ENCODE measurements around the gene VGLL4. TPM values are rescaled to one million over a fixed set of nuclear protein-coding genes. Genes with fewer than 3 reads are reported as not detected.

VGLL4 gene
- total RNA-seq, 1 experiment from 2014 or later: 66.0 TPM

DNA sequence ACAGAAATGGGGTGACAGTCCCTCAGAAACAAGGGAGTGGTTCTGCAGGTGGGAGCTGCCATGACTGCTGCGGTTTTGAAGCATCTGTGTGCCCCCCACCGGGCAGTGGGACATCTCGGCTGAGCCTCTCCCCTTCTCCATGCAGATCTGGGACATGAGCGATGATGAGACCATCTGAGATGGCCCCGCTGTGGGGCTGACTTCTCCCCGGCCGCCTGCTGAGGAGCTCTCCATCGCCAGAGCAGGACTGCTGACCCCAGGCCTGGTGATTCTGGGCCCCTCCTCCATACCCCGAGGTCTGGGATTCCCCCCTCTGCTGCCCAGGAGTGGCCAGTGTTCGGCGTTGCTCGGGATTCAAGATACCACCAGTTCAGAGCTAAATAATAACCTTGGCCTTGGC, 89.0 kb downstream of the VGLL4 start:
- in situ Hi-C loops (cut with HindIII; ENCODE audit: low pct_unique_long_range_greater_than_20kb, low sequenced_read_pairs): no loop called here
- ATAC-seq (no peak), DNase-seq (ENCODE audit: low read depth, low spot score) (no peak)
- Histone ChIP-seq H3K27ac (ENCODE audit: low read length) (peak overlapping the region; percentile 96), H3K9me3 (ENCODE audit: control insufficient read depth, insufficient read depth, low read depth, low read length) (no peaks in the 10 kb centered on the region), H3K36me3 (ENCODE audit: control insufficient read depth, insufficient read depth, low read length) (peaks cover 2% of the 10 kb centered on the region), H3K4me3 (ENCODE audit: low read depth in 2 of 2, low read length in 2 of 2) (no peak overlapping the region), H3K4me1 (ENCODE audit: control insufficient read depth, insufficient read depth, low read length) (peaks cover 93% of the 10 kb centered on the region), H3K27me3 (ENCODE audit: control insufficient read depth, insufficient read depth, low read length) (no peaks in the 10 kb centered on the region)
- ChIA-PET POLR2A (interaction anchor here (1.1 kb wide), 1 partner anchor 9 kb away, joined by 3 read pairs; no protein-coding TSS in a partner anchor), CTCF (no interaction called here)
- no peak for TF ChIP-seq TCF7L2 (IDR thresholded peaks at IDR 0.05; ENCODE audit: low read depth, low read length)
- TF ChIP-seq REST (IDR thresholded peaks at IDR 0.05; ENCODE audit: insufficient read depth in 1 of 2, low read depth in 2 of 2, low read length in 1 of 2): no peak
- TF ChIP-seq POLR2AphosphoS5 (IDR thresholded peaks at IDR 0.05; ENCODE audit: low read depth, low read length): no peak
- TF ChIP-seq SIN3A (IDR thresholded peaks at IDR 0.05; ENCODE audit: borderline replicate concordance, insufficient read depth, low read depth, low read length): no peak
- no TSS peak for BruUV-seq (replicated peaks)
- intact Hi-C loops (cut with micrococcal nuclease; ENCODE audit: unreplicated experiment): loop anchor here (5.0 to 10.0 kb wide), 2 partner anchors 50 to 88 kb away; partner anchors contain the start of gene VGLL4

DNA sequence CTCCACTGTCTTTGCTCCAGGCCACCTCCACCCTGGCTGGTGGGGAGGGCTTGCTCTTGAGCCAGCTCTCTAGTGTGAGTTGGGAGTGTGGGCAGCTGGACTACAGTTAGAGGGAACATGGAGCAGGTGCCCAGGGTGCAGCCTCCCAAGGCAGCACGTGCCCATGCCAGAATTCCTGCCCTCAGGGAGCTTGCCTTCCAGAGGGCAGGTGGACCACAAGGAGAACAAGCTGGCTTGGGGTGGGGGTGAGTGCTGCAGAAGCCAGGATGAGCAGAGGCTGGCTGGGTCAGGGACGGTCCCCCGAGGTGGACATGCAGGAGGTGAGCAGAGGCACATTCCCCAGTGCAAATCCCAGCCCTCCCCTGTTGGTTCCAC, 89.5 kb downstream of the VGLL4 start:
- DNase-seq (ENCODE audit: low read depth, low spot score): no peak
- POLR2A ChIA-PET: interaction anchor here (1.1 kb wide), 1 partner anchor 9 kb away, joined by 3 read pairs; no protein-coding TSS in a partner anchor
- in situ Hi-C loops (cut with HindIII; ENCODE audit: low pct_unique_long_range_greater_than_20kb, low sequenced_read_pairs) (no loop called here), intact Hi-C loops (cut with micrococcal nuclease; ENCODE audit: unreplicated experiment) (loop anchor here (10.0 kb wide), 1 partner anchor 51 kb away; no protein-coding TSS in a partner anchor)
- H3K27ac ChIP-seq (ENCODE audit: low read length): peak overlapping the region; percentile 96
- peaks cover 2% of the 10 kb centered on the region for H3K36me3 ChIP-seq (ENCODE audit: control insufficient read depth, insufficient read depth, low read length)
- H3K9me3 ChIP-seq (ENCODE audit: control insufficient read depth, insufficient read depth, low read depth, low read length): no peaks in the 10 kb centered on the region
- CTCF ChIA-PET: no interaction called here
- no peak overlapping the region for H3K4me3 ChIP-seq (ENCODE audit: low read depth in 2 of 2, low read length in 2 of 2)
- ATAC-seq: peak; percentile 34
- BruUV-seq (replicated peaks): no TSS peak
- peaks cover 93% of the 10 kb centered on the region for H3K4me1 ChIP-seq (ENCODE audit: control insufficient read depth, insufficient read depth, low read length)
- no peaks in the 10 kb centered on the region for H3K27me3 ChIP-seq (ENCODE audit: control insufficient read depth, insufficient read depth, low read length)
- TF ChIP-seq TCF7L2 (IDR thresholded peaks at IDR 0.05; ENCODE audit: low read depth, low read length) (no peak), REST (IDR thresholded peaks at IDR 0.05; ENCODE audit: insufficient read depth in 1 of 2, low read depth in 2 of 2, low read length in 1 of 2) (no peak), SIN3A (IDR thresholded peaks at IDR 0.05; ENCODE audit: borderline replicate concordance, insufficient read depth, low read depth, low read length) (no peak), POLR2AphosphoS5 (IDR thresholded peaks at IDR 0.05; ENCODE audit: low read depth, low read length) (no peak)
- TF ChIP-seq, protein P1, sequence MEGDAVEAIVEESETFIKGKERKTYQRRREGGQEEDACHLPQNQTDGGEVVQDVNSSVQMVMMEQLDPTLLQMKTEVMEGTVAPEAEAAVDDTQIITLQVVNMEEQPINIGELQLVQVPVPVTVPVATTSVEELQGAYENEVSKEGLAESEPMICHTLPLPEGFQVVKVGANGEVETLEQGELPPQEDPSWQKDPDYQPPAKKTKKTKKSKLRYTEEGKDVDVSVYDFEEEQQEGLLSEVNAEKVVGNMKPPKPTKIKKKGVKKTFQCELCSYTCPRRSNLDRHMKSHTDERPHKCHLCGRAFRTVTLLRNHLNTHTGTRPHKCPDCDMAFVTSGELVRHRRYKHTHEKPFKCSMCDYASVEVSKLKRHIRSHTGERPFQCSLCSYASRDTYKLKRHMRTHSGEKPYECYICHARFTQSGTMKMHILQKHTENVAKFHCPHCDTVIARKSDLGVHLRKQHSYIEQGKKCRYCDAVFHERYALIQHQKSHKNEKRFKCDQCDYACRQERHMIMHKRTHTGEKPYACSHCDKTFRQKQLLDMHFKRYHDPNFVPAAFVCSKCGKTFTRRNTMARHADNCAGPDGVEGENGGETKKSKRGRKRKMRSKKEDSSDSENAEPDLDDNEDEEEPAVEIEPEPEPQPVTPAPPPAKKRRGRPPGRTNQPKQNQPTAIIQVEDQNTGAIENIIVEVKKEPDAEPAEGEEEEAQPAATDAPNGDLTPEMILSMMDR (IDR thresholded peaks at IDR 0.05): no peak
